Neural crest cell (in vitro differentiated cells): ENCODE results near the gene FHIT. TPM values are rescaled to one million over a fixed set of nuclear protein-coding genes. Genes with fewer than 3 reads are reported as not detected.

Experiments
- DNase-seq: peaks from one replicate; pipeline ENCODE4 v3.0.0; 2021; ENCODE audit warnings: low read depth, mixed read lengths, low spot score
- H3K27ac Mint-ChIP-seq: one replicate; pipeline ENCODE4 v1.8.0; 2021; ENCODE audit warnings: mild to moderate bottlenecking, mixed read lengths; ENCODE audit not compliant: unreplicated experiment
- H3K27me3 Mint-ChIP-seq: 2 replicates; pipeline ENCODE4 v1.8.0; 2021; ENCODE audit warnings: low read depth, mild to moderate bottlenecking, mixed read lengths
- H3K36me3 Mint-ChIP-seq: 2 replicates; pipeline ENCODE4 v1.8.0; 2021; ENCODE audit warnings: low read depth, mild to moderate bottlenecking, mixed read lengths
- H3K4me1 Mint-ChIP-seq: 2 replicates; pipeline ENCODE4 v1.8.0; 2021; ENCODE audit warnings: mixed read lengths
- H3K4me3 Mint-ChIP-seq: one replicate; pipeline ENCODE4 v1.8.0; 2021; ENCODE audit warnings: mild to moderate bottlenecking, mixed read lengths
- H3K9me3 Mint-ChIP-seq: 2 replicates; pipeline ENCODE4 v1.8.0; 2021; ENCODE audit warnings: mixed read lengths
- CTCF ChIP-seq: fragments of 200-600 bp; sonication (generic); conservative IDR thresholded peaks from 2 replicates; pipeline ENCODE4 v1.5.0; 2021; ENCODE audit warnings: antibody characterized with exemption, mild to moderate bottlenecking
- total RNA-seq: library from RNA; stranded (reverse); gene quantifications from 2 replicates; pipeline ENCODE4 v1.2.1, GENCODE V29; 2021

Gene FHIT
- total RNA-seq, 1 donor from 2014 or later: 5.2 TPM

GRCh38 chr3:61060411-61060861, 190.8 kb downstream of the FHIT start:
- Mint-ChIP-seq H3K27me3 (no peaks in the 10 kb centered on the region), H3K36me3 (no peaks in the 10 kb centered on the region), H3K9me3 (no peaks in the 10 kb centered on the region), H3K27ac (no peak overlapping the region), H3K4me1 (peaks cover 14% of the 10 kb centered on the region), H3K4me3 (no peak overlapping the region)
- TF ChIP-seq CTCF: no peak
- DNase-seq: no peak

- no peaks in the 10 kb centered on the region for H3K9me3 Mint-ChIP-seq
- no peaks in the 10 kb centered on the region for H3K36me3 Mint-ChIP-seq
- H3K4me3 Mint-ChIP-seq: no peak overlapping the region
- no peaks in the 10 kb centered on the region for H3K27me3 Mint-ChIP-seq
- no peak overlapping the region for H3K27ac Mint-ChIP-seq
- no peak for TF ChIP-seq CTCF
- peaks cover 7% of the 10 kb centered on the region for H3K4me1 Mint-ChIP-seq
- no peak for DNase-seq
Measured at GRCh38 chr3:61058836-61059235, 192.4 kb downstream of the FHIT start.

DNA sequence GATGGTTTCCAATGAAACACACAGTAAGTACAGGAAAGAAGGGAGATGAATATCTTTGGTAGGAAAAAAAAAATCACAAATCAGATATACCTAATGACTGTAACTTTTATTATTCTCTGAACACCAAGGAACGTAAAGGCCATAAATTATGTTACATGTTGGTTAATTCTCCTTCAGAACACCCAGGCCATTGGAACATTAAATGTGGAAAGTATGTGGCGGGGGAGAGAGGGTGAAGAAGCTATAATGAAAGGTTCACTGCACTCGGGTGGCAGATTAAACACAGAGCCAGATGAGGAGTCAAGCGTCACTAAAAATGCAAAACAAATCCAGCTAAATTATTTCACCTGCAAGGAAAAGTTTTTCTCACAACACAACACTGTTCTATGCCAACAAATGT, 193.8 kb downstream of the FHIT start:
- Mint-ChIP-seq H3K27ac (no peak overlapping the region), H3K4me1 (peaks cover 7% of the 10 kb centered on the region), H3K4me3 (no peak overlapping the region), H3K27me3 (no peaks in the 10 kb centered on the region), H3K9me3 (no peaks in the 10 kb centered on the region), H3K36me3 (no peaks in the 10 kb centered on the region)
- no peak for DNase-seq
- no peak for TF ChIP-seq CTCF

GRCh38 chr3:61055447-61055846, 195.8 kb downstream of the FHIT start:
- no peak overlapping the region for H3K4me3 Mint-ChIP-seq
- H3K36me3 Mint-ChIP-seq: no peaks in the 10 kb centered on the region
- H3K9me3 Mint-ChIP-seq: no peaks in the 10 kb centered on the region
- no peak overlapping the region for H3K27ac Mint-ChIP-seq
- H3K27me3 Mint-ChIP-seq: no peaks in the 10 kb centered on the region
- H3K4me1 Mint-ChIP-seq: no peaks in the 10 kb centered on the region
- TF ChIP-seq CTCF: no peak
- no peak for DNase-seq

DNA sequence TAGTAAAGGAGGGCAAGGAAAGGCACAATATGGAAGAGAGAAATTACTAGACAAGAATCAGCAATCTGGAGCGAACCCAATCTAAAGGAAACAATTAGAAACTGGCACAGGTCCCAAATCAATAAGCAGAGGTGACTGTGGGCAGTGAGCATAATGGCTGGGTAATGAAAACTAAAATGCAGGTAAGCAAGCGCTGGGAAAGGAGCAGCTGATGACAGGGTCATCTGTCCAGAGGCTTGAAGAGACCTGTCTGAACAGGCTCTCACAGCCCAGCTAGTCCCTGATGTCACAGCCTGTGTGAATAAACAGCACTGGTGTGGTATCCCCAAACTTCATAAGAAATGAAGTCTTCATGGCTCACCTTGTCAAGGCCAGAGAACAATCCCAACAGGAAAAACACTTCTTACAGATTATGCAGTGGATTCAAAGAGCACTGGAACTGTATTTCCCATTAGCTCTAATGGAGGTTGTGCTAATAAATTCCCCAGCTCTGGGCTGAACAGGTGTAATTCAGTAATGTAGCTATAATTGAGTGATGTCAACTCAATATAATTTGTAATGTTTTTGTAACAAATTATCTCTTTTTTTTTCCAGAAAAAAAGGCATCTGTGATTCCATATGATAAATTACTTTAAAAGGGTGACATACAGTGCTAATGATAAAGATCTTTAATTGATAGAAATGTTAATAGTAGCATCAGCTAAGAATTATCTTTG, 197.3 kb downstream of the FHIT start:
- Mint-ChIP-seq H3K4me3 (no peak overlapping the region), H3K27ac (no peak overlapping the region), H3K36me3 (peaks cover 3% of the 10 kb centered on the region), H3K9me3 (peaks cover 2% of the 10 kb centered on the region), H3K27me3 (no peaks in the 10 kb centered on the region), H3K4me1 (no peaks in the 10 kb centered on the region)
- no peak for DNase-seq
- TF ChIP-seq CTCF: no peak
